HG03378 (cell line): ENCODE data around the gene COX4I1.

ENCODE experiments used
- ATAC-seq: cut with Tn5 transposase; IDR thresholded peaks from one replicate; pipeline ENCODE4 v1.9.1; 2021; ENCODE audit warnings: mild to moderate bottlenecking, moderate library complexity; ENCODE audit not compliant: unreplicated experiment

Gene COX4I1

DNA sequence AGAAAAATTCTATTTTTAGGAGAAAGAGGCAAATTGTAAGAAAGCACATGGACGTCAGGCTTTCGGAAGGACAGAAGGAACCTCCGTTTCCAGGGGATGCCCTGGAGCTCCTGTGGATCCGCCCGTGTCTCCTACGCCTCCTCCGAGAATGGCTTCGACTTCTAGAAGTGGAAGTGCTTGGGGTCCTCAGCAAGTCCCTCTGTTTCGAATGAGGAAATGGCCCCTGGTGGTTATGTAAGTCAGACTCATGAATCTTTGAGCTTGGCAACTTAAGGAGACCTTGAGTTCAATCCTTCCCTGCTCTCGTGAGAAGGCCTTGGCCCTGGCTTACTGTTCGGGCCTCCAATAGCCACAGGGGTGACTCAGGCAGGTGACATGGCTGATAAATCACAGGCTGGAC is 38.9 kb downstream of the COX4I1 start:
- ATAC-seq = no peak

DNA sequence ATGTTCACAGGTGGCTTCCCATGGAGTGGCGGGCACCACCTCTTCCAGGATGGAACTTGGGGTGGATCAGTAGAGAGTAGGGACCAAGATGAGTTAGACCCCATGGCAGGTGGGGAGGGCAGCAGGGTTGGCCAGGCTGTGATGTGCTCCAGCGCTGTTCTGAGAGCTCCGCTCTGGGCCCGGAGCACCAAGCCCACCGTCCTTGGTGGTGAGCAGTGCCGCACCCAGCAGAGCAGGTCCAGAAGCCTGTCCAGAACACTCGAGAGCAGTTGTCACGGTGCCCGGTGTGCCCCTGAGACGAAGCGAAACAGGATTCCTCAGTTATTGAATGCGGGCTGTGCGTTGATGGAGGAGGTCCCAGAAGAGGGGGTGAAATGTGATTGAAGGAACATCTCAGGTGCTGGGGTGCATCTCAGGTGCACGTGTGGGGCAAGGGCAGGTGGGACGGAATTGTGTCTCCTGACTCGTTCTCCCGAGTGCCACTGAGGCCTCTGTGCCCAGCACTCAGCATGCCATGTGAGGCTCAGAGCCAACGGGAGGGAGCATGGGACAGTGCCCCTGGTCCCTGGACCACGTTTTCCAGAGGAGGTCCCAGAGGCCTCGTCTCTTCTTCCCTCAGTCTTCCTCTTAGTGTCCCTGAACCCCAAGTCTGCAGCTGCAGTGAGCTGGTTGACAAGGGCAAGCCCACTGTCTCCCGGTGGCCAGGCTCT is 39.5 kb downstream of the COX4I1 start:
- no peak for ATAC-seq

GRCh38 chr16:85839681-85840240 is 40.3 kb downstream of the COX4I1 start:
- no peak for ATAC-seq

- ATAC-seq = no peak
These were observed 40.9 kb downstream of the COX4I1 start for GRCh38 chr16:85840395-85840794.

DNA sequence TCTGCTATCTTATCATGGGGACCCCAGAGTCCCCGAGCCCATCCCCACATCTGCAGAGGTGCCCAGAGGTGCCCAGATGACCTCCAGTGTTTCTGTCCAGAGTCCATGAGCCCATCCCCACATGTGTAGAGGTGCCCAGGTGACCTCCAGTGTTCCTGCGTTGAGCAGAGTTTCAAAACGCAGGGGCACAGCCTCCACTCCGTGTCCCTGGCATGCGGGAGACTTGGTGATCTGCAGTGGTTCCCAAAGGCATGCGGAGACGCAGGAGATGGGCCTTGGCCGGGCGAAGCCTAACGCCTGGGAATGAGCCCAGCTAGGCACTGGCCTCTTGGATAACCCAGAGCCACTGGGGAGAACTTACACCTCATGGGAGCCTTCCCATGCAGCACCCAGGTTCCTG is 41.3 kb downstream of the COX4I1 start:
- ATAC-seq = no peak

DNA sequence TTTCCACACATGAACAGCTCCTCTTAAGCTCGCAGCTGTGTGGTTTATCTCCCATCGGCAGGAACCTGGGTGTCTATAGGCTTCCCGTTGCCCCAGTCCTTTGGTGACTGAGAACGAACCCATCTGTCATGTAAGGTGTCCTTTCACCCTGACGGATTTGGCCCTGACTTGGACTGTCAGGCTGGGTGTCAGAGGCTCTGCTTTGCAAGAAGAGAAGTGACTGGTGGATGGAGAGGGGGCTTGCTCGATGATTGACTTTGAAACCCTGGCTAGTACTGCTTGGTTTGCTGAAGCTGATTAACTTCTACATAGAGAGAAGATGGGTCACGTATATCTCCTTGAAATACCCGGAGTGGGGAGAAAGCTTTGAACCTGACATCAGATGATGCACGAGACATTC is 42.9 kb downstream of the COX4I1 start:
- no peak for ATAC-seq

DNA sequence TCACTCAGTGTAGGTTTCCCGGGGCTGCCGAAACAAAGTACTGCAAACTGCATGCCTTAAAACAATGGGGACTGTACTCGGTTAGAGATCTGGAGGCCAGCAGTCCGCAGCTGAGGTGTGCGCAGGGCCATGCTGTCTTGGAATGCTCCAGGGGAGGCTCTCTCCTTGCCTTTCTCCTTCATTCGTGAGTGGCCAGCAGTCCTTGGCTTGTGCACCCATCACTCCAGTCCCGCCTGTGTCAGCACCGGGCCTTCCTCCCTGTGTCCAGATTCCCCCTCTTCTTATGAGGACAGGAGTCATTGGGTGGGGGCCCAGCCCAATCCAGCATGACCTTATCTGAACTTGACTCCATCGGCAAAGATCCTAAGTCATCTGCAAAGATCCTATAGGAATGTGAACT is 43.4 kb downstream of the COX4I1 start:
- no peak for ATAC-seq

- ATAC-seq = no peak
These were observed 44.1 kb downstream of the COX4I1 start for GRCh38 chr16:85843471-85844168.

- no peak for ATAC-seq
These were observed 44.6 kb downstream of the COX4I1 start for GRCh38 chr16:85844169-85844481.

DNA sequence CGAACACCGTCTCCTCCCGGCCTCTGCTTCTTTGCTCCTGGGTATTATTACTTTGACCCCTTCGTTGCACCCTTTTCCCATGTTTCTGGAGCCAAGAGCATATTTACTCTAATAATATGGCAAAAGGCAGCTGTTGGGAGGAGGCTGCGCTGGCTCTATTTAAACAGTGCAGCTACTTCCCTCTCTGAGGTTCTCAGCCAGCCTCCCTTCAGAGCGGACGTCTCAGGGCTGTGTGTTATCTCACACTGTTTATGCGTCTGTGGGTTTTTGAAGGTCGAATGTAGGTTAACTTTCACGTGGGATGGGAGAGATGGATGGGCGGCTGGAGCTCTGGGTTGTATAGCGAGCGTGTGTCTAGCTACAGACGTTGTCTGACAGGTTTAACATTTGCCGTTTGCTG is 45.3 kb downstream of the COX4I1 start:
- ATAC-seq = no peak

- ATAC-seq = no peak
These were observed 45.8 kb downstream of the COX4I1 start for GRCh38 chr16:85845266-85845665.

DNA sequence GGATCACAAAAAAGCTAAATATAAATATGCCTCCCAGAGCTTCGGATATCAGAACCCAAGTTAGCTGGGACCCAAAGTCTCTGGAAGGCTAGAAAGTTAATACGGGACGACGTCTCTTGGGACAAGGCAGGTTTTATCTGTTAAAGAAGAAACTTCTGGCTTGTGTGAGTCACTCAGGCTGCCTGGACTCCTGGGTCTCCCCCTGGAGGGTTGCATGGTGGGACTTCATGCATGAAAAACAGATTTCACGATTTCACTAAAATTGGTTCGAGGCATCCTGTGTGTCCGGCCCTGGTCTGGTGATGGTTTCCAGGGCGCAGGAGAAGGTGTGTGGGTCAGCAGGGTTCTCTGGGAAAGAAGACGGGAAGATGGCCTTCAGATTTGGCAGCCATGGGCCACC is 47.0 kb downstream of the COX4I1 start:
- ATAC-seq = no peak

DNA sequence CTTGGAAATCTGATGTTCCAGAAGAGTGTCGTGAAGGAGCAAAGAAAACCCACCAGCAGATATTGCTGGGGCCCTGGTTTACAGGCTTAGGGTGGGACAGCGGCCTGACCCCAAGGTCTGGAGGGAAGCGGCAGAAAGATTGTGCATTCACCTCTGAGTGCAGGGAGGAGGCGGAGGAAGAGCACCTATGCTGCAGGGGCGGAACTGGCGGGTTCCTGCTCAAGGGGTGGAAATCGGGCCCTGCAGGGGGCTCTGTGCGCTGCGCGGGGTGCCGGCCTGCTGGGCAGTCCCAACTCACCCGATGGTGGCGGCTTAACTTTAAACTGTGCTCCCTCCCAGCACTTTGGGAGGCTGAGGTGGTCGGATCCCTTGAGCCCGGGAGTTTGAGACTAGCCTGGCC is 47.5 kb downstream of the COX4I1 start:
- ATAC-seq = no peak

GRCh38 chr16:85847681-85848601 is 48.4 kb downstream of the COX4I1 start:
- no peak for ATAC-seq

DNA sequence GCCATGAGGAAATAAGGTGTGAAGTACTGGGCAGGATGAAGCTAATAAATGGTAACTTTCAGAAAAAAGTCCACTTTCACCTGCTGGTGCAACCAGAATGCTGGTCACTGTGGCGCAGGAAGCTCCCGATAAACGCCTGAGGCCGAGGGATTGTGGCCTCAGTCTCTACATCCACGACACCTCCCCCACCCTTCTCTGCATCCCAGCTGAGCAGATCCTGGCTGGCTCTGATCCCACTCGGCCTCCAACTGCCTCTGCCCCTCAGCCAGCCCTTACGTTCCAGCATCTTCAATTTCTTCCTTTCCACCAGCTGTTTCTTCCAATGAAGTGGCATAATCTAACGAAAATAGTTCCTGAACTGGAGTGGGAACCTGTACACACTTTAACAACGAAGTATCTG is 49.5 kb downstream of the COX4I1 start:
- no peak for ATAC-seq

GRCh38 chr16:85849388-85849787 is 49.9 kb downstream of the COX4I1 start:
- ATAC-seq = no peak

GRCh38 chr16:85850344-85850880 is 50.9 kb downstream of the COX4I1 start:
- no peak for ATAC-seq

DNA sequence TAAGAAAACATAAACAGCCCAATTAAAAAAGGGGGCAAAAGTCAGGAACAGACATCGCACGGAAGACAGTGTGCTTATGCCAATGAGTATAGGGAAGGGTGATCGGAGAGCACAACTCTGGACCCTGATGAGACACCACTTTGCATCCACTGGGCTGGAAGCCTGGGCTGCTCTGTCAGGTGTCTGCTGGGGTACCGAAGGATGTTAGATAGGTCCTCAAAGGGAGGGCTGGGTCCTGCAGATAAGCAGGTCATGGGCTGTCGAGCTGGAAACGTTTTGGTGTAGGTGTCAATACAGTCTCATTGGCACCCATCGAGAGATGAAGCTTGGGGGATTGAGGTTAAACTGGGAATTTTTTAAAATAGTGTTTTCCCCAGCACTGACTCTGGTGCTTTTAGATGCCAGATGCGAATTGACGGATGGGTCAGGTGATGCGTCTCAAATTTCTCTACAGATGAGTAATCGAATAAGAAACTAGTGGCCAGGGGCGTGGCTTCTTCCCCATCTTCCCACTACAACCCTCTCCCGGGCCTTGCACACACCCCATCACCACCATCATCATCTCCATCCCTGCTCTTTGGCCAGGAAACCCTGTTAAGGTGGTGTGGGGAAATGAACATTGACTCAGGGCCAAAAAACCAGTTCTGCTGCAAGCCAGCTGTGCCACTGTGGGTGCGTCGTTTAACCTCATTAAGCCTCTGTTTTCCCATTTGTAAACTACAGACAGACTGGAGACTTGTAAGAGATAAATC is 51.7 kb downstream of the COX4I1 start:
- no peak for ATAC-seq

DNA sequence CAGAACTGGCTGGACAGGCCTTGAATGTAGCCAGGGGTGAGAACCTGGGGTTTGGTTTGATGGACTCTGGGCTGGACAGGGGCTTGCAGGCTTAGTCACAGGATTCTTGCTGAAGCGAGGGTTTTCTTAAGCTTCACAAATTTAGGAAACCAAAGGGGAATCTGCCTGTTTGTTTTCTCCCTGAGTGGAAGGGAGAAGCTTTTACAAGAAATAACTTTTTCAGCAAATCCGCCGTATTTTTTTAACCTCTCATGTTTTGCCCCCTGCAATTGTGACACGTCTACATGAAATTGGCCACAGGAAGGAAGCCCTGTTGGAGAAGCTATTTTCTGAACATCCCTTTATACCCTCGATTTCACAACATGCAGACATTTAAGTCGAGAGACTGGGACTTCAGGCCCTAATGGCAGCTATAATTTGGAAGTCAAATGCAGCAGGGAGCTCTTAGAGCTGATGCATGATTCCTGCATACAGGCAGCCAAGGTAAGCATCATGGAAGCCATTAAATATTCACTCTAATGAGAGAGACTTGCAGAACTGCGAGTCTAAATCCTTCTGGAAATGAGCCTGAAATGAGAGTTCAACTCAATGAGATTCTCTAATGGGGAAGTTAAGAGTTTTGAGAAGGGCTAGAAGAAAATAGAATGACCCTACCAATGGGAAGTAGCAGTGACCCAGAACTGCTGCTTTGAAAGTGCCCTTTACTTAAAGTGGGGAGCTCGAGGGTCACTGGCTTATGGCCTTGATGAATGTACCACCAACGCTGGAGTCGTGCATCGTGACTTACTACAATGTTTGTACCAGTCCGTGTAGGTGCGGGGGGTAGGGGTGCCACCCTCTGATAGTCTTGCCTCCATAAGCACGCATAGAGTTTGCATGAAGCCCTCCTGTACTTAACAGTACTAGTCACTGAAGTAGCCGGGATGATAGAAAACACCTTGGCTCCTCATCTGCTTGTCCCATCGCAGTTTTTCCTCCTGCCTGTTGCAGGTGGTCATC is 54.4 kb downstream of the COX4I1 start:
- no peak for ATAC-seq
